Bronchial epithelial cell (primary cell): ENCODE measurements around the gene RENBP. TPM values are rescaled to one million over a fixed set of nuclear protein-coding genes. Genes with fewer than 3 reads are reported as not detected.

Experiments
- DNase-seq: peaks from one replicate; pipeline ENCODE4 v3.0.0-alpha.2; 2010; ENCODE audit warnings: low read depth
- FAIRE-seq: peaks from 2 replicates; lab custom pipeline; 2011; peaks lifted over from hg19 to GRCh38; lab: Jason Lieb, UNC
- H3K27me3 ChIP-seq: 2 replicates; pipeline ENCODE4 v1.5.1; 2011; ENCODE audit warnings: low read length; ENCODE audit not compliant: control insufficient read depth, insufficient read depth
- H3K36me3 ChIP-seq: 2 replicates; pipeline ENCODE4 v1.5.1; 2011; ENCODE audit warnings: low read length; ENCODE audit not compliant: control insufficient read depth, insufficient read depth
- H3K4me3 ChIP-seq: 2 replicates; pipeline ENCODE4 v1.5.1; 2011; ENCODE audit warnings: mild to moderate bottlenecking, low read depth, low read length, control low read depth
- total RNA-seq: library from RNA; depleted of rRNA; stranded (reverse); fragments of >200 nt; gene quantifications from 2 replicates; pipeline ENCODE4 v1.2.1, GENCODE V29; 2014
- TF ChIP-seq, protein P1 (sequence below): IDR thresholded peaks from 2 replicates; pipeline ENCODE4 v1.5.1; 2011; ENCODE audit warnings: mild to moderate bottlenecking, moderate library complexity, low read length, control low read depth, inconsistent platforms; ENCODE audit not compliant: insufficient read depth, severe bottlenecking

The RENBP gene
- total RNA-seq, 1 donor from 2014 or later = 10.3 TPM

DNA sequence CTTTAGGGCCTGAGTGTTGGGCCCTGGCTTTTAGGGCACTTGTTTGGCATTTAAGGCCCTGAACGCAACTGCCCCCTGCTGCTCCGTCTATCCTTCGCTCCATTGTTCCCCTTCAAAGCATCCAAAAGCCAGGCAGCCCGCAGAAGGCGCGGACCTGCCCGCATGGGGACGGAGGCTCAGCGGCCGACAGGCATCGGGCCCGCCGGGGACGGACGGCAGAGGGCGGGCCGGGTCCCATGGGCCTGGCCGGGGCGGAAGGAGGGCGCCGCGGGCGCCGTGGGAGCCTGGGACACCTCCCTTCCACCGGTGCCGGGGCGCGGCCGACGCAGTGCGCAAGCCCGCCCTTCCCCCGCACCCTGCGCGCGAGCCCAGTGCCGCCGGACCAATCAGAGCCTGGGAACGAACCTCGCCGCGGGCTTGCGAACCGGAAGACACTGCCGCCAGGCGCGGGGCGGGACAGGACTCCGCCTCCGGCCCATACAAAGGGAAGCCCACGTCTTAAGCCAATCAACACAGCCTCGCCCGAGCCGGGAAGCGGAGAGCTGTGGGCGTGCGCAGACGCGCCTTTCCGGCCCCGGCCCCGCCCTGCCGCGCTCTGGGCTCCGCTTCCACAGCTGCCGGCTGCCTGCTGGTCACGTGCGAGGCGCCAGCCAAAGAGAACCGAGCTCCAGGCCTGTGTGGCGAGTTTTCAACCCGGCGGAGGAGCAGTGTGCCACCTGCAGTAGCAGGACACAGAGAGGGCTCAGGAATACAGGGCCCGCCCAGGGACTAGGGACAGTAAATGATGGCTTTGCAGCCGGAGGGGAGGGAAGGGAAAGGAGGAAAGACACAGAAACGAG, 16.3 kb downstream of the RENBP start:
- TF ChIP-seq, protein P1, sequence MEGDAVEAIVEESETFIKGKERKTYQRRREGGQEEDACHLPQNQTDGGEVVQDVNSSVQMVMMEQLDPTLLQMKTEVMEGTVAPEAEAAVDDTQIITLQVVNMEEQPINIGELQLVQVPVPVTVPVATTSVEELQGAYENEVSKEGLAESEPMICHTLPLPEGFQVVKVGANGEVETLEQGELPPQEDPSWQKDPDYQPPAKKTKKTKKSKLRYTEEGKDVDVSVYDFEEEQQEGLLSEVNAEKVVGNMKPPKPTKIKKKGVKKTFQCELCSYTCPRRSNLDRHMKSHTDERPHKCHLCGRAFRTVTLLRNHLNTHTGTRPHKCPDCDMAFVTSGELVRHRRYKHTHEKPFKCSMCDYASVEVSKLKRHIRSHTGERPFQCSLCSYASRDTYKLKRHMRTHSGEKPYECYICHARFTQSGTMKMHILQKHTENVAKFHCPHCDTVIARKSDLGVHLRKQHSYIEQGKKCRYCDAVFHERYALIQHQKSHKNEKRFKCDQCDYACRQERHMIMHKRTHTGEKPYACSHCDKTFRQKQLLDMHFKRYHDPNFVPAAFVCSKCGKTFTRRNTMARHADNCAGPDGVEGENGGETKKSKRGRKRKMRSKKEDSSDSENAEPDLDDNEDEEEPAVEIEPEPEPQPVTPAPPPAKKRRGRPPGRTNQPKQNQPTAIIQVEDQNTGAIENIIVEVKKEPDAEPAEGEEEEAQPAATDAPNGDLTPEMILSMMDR = no peak
- Histone ChIP-seq H3K36me3 (peaks cover 4% of the 10 kb centered on the region), H3K4me3 (peak overlapping the region; percentile 53), H3K27me3 (no peaks in the 10 kb centered on the region)
- DNase-seq = peak; percentile 90
- FAIRE-seq = no peak

DNA sequence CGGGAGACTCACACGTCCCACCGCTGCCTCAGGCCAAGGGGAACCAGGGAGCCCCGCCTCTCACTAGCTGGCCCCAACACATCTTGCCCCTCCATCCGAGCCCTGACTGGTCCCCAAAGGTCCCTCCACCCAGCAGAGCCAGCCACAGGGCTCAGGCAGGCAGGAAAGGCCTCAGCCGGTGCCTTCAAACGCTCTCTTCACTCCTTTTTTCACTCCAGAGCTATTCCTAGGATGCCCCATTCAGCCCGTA, 16.8 kb downstream of the RENBP start:
- H3K36me3 ChIP-seq = peaks cover 4% of the 10 kb centered on the region
- FAIRE-seq (no peak), DNase-seq (no peak)
- peak overlapping the region; percentile 53 for H3K4me3 ChIP-seq
- TF ChIP-seq, protein P1 = no peak
- no peaks in the 10 kb centered on the region for H3K27me3 ChIP-seq

DNA sequence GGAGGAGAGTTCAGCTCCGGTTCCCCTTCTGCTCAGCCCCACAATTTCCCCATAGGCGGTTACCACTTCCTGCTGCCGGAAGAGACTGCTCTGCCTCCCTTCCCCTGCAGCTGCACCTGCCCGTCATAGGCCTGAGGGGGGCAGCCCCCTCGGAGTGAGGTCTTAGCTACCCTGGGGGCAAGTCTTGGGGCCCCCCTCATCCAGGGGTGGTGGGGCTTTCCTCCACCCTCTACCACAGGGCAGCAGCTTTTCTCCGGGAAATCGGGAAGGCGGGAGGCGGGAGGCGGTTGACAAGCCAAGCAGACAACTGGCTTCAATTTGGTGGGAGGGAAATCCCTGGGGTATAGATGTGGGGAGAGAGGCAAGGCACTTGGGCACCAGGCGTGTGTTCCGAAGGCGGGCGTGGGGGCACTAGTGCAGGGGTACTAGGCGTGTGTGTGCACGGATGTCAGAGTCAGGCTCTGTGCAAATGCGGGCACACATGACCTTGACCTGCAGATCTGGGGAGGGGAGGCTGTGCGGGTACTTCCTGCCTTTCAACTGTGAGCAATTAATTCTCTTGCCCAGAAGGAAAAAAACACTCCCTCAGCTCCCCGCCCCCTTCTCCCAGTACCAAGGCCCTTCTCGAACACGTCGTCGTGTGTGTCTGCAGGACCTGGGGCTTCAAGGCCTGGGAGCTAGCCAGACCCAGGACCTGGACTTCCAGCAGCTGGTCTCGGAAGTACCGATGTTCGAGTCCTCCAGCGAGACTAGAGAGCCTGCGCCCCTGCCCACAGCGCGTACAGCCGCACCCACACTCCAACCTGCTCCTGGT, 17.4 kb downstream of the RENBP start:
- TF ChIP-seq, protein P1 = no peak
- no peaks in the 10 kb centered on the region for H3K27me3 ChIP-seq
- no peak for FAIRE-seq
- peaks cover 4% of the 10 kb centered on the region for H3K36me3 ChIP-seq
- no peak for DNase-seq
- H3K4me3 ChIP-seq = peak overlapping the region; percentile 53

DNA sequence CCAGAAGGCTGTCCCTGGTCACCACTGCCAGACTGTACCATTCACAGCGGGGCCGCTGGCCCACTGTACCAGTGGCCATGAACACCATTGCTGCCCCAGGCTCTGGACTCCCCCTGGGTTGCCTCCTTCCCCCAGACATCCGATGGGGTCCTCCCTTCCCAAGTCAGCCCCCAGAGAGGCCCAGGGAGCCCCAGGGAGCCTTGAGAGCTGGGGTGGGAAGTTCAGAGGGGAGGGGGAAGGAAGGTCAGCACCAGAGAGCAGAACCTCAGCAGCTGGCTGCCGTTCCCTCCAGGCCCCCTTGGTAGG, 17.9 kb downstream of the RENBP start:
- H3K27me3 ChIP-seq = no peaks in the 10 kb centered on the region
- H3K4me3 ChIP-seq = no peak overlapping the region
- TF ChIP-seq, protein P1 = no peak
- no peak for FAIRE-seq
- DNase-seq = no peak
- H3K36me3 ChIP-seq = peaks cover 4% of the 10 kb centered on the region

DNA sequence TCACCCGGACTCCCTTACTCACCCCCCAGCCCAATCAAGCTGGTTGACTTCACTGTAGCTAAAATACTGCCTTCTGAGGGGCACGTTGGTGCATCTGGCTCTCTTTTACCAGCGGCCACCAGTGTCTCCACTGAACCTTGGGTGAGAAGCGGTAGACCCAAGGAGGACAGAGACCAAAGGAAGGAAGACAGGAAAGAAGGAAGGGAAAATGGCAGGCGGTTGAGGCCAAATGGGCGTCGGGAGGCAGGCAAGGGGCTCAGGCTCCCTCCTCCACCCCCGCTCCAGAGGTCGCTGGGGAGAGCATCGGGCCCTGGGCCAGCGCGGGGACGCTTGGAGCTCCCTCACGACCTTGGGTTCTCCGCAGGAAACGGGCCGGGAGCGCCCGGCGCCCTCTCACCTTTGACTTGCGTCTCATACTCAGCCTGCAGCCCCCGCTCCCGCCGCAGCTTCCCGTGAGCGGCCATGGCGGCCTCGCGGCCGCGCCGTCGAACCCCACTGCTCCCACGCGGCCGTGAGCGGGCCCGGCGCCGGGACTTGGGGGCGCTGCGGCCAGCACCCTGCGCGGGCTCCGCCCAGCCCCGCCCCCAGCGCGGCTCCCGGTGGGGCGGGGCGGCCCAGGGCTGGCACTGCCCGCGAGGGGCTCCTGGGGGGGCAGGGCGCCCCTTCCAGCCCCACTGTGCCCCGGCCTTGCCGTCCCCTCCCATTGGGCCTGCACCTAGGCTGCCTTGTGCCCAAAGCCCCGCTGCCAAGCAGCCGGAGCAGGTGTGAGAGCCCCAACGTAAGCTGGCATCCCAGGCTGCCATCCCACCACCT, 18.5 kb downstream of the RENBP start, which contains the start of gene ARHGAP4:
Gene ARHGAP4, minus strand, starts transcription at position 526 of the 813 bp plus-strand sequence. Its CDS starts 62 bp downstream, at position 464.
- peaks cover 1% of the 10 kb centered on the region for H3K36me3 ChIP-seq
- no peaks in the 10 kb centered on the region for H3K27me3 ChIP-seq
- FAIRE-seq = no peak
- peak within 1 kb of the TSS; percentile 53 for H3K4me3 ChIP-seq
- TF ChIP-seq, protein P1 = no peak
- no peak for DNase-seq
